Astrocyte (in vitro differentiated cells and primary cell): Measurements from ENCODE around the gene MPST. TPM values are rescaled to one million over a fixed set of nuclear protein-coding genes. Genes with fewer than 3 reads are reported as not detected.

ENCODE experiments used
- DNase-seq: peaks from one replicate; pipeline ENCODE4 v3.0.0-alpha.2; 2010; ENCODE audit warnings: low read depth
- FAIRE-seq: peaks from 2 replicates; lab custom pipeline; 2011; peaks lifted over from hg19 to GRCh38; lab: Jason Lieb, UNC
- H2AFZ ChIP-seq: 2 replicates; pipeline ENCODE4 v1.6.0; 2012; ENCODE audit warnings: low read depth, low read length, inconsistent platforms
- H3K27ac ChIP-seq: 2 replicates; pipeline ENCODE4 v1.5.1; 2011; ENCODE audit warnings: low read depth, low read length, inconsistent platforms
- H3K27me3 ChIP-seq: 2 replicates; pipeline ENCODE4 v1.6.0; 2011; ENCODE audit warnings: low read length, inconsistent platforms; ENCODE audit not compliant: insufficient read depth
- H3K36me3 ChIP-seq: 2 replicates; pipeline ENCODE4 v1.5.1; 2011; ENCODE audit warnings: low read length, inconsistent platforms; ENCODE audit not compliant: insufficient read depth
- H3K4me1 ChIP-seq: 2 replicates; pipeline ENCODE4 v1.5.1; 2011; ENCODE audit warnings: low read length, inconsistent platforms; ENCODE audit not compliant: insufficient read depth
- H3K4me2 ChIP-seq: 2 replicates; pipeline ENCODE4 v1.6.0; 2012; ENCODE audit warnings: low read length, inconsistent platforms
- H3K4me3 ChIP-seq: 2 replicates; pipeline ENCODE4 v1.5.1; 2011; ENCODE audit warnings: low read depth, mild to moderate bottlenecking, low read length, inconsistent platforms; ENCODE audit not compliant: insufficient read depth
- H3K79me2 ChIP-seq: 2 replicates; pipeline ENCODE4 v1.6.0; 2012; ENCODE audit warnings: mild to moderate bottlenecking, low read length, inconsistent platforms; ENCODE audit not compliant: insufficient read depth
- H3K9ac ChIP-seq: 2 replicates; pipeline ENCODE4 v1.6.0; 2012; ENCODE audit warnings: mild to moderate bottlenecking, low read length, inconsistent platforms
- H3K9me3 ChIP-seq: 2 replicates; pipeline ENCODE4 v1.5.1; 2012; ENCODE audit warnings: low read depth, mild to moderate bottlenecking, low read length, inconsistent platforms; ENCODE audit not compliant: insufficient read depth
- H4K20me1 ChIP-seq: 2 replicates; pipeline ENCODE4 v1.6.0; 2012; ENCODE audit warnings: low read length, inconsistent platforms; ENCODE audit not compliant: insufficient read depth
- H3K27ac Mint-ChIP-seq: one replicate; pipeline ENCODE4 v1.8.0; 2021; ENCODE audit warnings: mild to moderate bottlenecking, mixed read lengths; ENCODE audit not compliant: unreplicated experiment
- H3K27me3 Mint-ChIP-seq: one replicate; pipeline ENCODE4 v1.8.0; 2021; ENCODE audit warnings: low read depth, mixed read lengths; ENCODE audit not compliant: unreplicated experiment
- H3K36me3 Mint-ChIP-seq: one replicate; pipeline ENCODE4 v1.8.0; 2021; ENCODE audit warnings: low read depth, mixed read lengths; ENCODE audit not compliant: unreplicated experiment
- H3K4me1 Mint-ChIP-seq: one replicate; pipeline ENCODE4 v1.8.0; 2021; ENCODE audit warnings: low read depth, mixed read lengths; ENCODE audit not compliant: unreplicated experiment
- H3K4me3 Mint-ChIP-seq: one replicate; pipeline ENCODE4 v1.8.0; 2021; ENCODE audit warnings: mild to moderate bottlenecking, moderate library complexity, mixed read lengths; ENCODE audit not compliant: unreplicated experiment
- H3K9me3 Mint-ChIP-seq: one replicate; pipeline ENCODE4 v1.8.0; 2021; ENCODE audit warnings: mild to moderate bottlenecking, mixed read lengths; ENCODE audit not compliant: unreplicated experiment
- CTCF ChIP-seq: IDR thresholded peaks from 2 replicates; pipeline ENCODE4 v1.5.1; 2011; ENCODE audit warnings: low read depth, mild to moderate bottlenecking, inconsistent platforms, low read length, moderate library complexity; ENCODE audit not compliant: insufficient read depth
- EZH2 ChIP-seq: IDR thresholded peaks from 2 replicates; pipeline ENCODE4 v1.6.1; 2012; ENCODE audit warnings: mild to moderate bottlenecking, low read length, inconsistent platforms; ENCODE audit not compliant: insufficient read depth
- total RNA-seq: library from RNA; stranded (reverse); gene quantifications from 2 replicates; pipeline ENCODE4 v1.2.1, GENCODE V29; 2021

MPST gene
- total RNA-seq, 1 donor from 2014 or later: 67.8 TPM

GRCh38 chr22:37057226-37057625 is 37.7 kb downstream of the MPST start:
- peaks cover 6% of the 10 kb centered on the region for H3K27me3 Mint-ChIP-seq
- H3K36me3 ChIP-seq: peaks cover 3% of the 10 kb centered on the region

GRCh38 chr22:37057796-37058510 is 38.4 kb downstream of the MPST start:
- Histone ChIP-seq H3K4me1 (no peaks in the 10 kb centered on the region), H3K36me3 (peaks cover 3% of the 10 kb centered on the region), H4K20me1 (peaks cover 16% of the 10 kb centered on the region), H2AFZ (no peak overlapping the region), H3K9ac (no peak overlapping the region), H3K9me3 (no peaks in the 10 kb centered on the region), H3K79me2 (no peaks in the 10 kb centered on the region), H3K27me3 (no peaks in the 10 kb centered on the region), H3K27ac (no peak overlapping the region), H3K4me2 (no peak overlapping the region), H3K4me3 (no peak overlapping the region)
- H3K27me3 Mint-ChIP-seq: peaks cover 6% of the 10 kb centered on the region
- peaks cover 23% of the 10 kb centered on the region for H3K36me3 Mint-ChIP-seq
- H3K27ac Mint-ChIP-seq: no peak overlapping the region
- FAIRE-seq (no peak), DNase-seq (no peak)
- no peak overlapping the region for H3K4me3 Mint-ChIP-seq
- TF ChIP-seq CTCF: no peak
- TF ChIP-seq EZH2: no peak
- H3K9me3 Mint-ChIP-seq: no peaks in the 10 kb centered on the region
- peaks cover 2% of the 10 kb centered on the region for H3K4me1 Mint-ChIP-seq

More at GRCh38 chr22:37057226-37057625, 37.7 kb downstream of the MPST start:
- no peak overlapping the region for H3K9ac ChIP-seq
- H2AFZ ChIP-seq: no peak overlapping the region
- no peak overlapping the region for H3K27ac ChIP-seq
- Mint-ChIP-seq H3K27ac (no peak overlapping the region), H3K4me1 (peaks cover 4% of the 10 kb centered on the region), H3K4me3 (no peak overlapping the region), H3K9me3 (no peaks in the 10 kb centered on the region), H3K36me3 (peaks cover 23% of the 10 kb centered on the region)
- H3K79me2 ChIP-seq: peaks cover 5% of the 10 kb centered on the region
- H3K27me3 ChIP-seq: no peaks in the 10 kb centered on the region
- H3K4me3 ChIP-seq: no peak overlapping the region
- no peak for FAIRE-seq
- H3K9me3 ChIP-seq: no peaks in the 10 kb centered on the region
- H3K4me2 ChIP-seq: no peak overlapping the region
- peaks cover 3% of the 10 kb centered on the region for H3K4me1 ChIP-seq
- no peak for TF ChIP-seq EZH2
- TF ChIP-seq CTCF: no peak
- peaks cover 24% of the 10 kb centered on the region for H4K20me1 ChIP-seq
- DNase-seq: no peak
